GM10847 (cell line): ENCODE results near the gene CACNA2D3.

Experiments used
- POLR2A ChIP-seq: IDR thresholded peaks from 2 replicates; pipeline ENCODE4 v1.6.1; 2011; ENCODE audit not compliant: insufficient read length; ENCODE audit errors: extremely low read depth

The CACNA2D3 gene

GRCh38 chr3:54146506-54147239 is 24.3 kb downstream of the CACNA2D3 start:
- TF ChIP-seq POLR2A, result no peak

DNA sequence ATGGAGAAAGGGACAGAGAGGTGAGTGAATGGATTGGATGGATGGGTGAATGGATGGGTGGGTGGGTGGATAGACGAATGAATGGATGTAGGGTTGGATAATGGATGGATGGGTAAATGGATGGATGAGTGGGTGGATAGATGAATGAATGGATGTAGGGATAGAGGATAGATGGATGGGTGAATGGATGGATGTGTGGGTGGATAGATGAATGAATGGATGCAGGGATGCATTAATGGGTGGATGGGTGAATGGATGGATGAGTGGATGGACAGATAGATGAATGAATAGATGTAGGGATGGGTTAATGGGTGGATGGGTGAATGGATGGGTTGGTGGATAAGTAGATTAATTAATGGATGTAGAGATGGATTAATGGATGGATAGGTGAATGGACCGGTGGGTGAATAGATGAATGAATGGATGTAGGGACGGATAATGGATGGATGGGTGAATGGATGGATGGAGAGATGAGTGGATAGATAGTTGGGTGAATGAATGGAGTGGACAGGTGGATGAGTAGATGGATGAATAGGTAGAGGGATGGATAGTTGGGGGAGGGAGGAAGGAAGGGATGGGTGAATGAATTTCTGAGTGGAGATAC is 28.6 kb downstream of the CACNA2D3 start:
- no peak for TF ChIP-seq POLR2A

GRCh38 chr3:54153477-54153876 is 31.1 kb downstream of the CACNA2D3 start:
- TF ChIP-seq POLR2A, result no peak

- no peak for TF ChIP-seq POLR2A
Measured at GRCh38 chr3:54157860-54158259, 35.5 kb downstream of the CACNA2D3 start.

DNA sequence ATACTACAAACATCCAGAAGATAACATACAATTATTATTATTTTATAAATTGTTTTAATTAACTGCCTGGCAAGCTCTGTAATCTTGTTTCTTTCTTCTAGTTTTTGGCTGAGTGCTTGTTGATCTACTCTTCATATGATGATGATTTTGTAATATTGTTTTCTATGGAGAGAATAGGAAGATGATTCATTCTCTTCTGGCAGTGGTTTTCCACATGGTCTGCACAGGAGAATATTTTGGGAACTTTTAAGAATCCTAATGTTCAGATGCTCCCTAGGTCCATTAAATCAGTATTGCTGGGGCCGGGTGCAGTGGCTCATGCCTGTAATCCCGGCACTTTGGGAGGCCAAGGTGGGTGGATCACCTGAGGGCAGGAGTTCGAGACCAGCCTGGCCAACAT is 37.6 kb downstream of the CACNA2D3 start:
- no peak for TF ChIP-seq POLR2A

- TF ChIP-seq POLR2A, result no peak
Measured at GRCh38 chr3:54163441-54163840, 41.1 kb downstream of the CACNA2D3 start.

DNA sequence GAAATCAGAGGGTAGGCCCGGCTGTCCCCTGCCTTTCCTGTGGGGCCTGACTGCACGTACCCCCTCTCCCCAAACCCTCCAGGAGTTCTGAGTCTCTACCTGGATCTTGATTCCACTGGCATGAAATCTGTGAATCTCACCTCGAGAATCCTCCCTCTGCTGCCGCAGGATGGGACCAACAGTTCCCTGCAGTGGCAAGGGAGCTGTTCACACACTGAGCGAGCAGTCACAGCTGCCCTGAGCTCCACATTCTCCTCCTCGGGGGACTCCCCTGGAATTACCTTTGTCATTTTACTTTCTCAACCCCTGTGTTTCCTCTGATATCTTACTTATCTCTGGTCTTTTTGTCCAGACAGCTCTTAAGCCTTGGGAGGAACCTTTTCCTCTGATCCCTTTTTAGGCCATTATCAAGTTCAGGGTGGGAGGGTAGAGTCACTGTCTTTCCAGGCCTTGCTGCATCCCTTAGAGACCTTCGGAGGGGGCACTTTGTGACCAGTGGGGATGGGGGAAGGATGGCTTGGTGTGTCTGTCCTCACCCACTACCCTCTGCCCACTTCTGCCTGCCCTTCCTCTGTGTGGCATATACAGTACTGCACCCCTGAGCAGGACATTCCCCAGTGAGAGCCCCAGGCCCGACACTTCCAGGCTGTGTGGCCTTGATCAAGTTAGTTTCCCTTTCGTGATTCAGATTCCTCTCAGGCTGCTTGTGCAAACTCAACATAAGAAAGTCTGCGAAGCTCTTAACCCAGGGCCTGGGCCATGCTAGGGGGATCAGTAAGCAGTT is 42.0 kb downstream of the CACNA2D3 start:
- TF ChIP-seq POLR2A, result no peak

GRCh38 chr3:54165865-54166264 is 43.5 kb downstream of the CACNA2D3 start:
- TF ChIP-seq POLR2A, result no peak

DNA sequence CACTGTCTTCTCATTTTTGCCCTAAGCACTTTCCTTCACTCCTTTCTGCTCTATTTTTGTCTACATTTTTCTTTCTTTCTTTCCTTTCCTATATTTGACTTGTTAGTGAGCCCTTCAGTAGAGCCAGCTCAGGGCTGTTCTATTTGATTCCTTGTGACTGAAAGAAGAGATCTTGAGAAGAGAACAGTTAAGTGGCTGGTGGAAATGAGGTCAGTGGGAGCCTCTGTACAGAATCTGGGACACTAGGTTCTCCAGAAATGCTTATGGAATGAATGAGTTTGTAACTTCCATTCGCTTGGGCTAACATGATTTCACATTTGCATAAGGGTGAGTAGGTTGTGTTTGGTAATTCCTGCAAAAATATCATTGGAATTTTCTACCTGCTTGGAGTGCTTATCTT is 45.6 kb downstream of the CACNA2D3 start:
- TF ChIP-seq POLR2A, result no peak

GRCh38 chr3:54168451-54168850 is 46.1 kb downstream of the CACNA2D3 start:
- TF ChIP-seq POLR2A, result no peak

DNA sequence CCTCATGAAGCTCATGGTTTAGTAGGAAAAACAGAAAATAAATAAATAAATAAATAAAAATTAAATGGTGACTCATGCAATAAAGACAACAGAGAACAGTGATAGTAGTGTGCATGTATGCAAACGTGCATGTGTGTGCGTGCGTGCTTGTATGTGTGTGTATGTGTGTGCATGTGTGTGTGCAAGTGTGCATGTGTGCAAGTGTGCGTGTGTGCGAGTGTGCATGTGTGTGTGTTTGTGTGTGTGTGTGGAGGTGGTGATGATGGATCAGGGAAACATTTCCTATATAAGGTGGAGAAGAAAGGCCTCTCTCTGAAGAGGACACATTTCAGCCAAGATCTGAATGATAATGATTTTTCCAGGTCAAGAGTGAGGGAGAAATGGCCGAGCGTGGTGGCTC is 47.2 kb downstream of the CACNA2D3 start:
- TF ChIP-seq POLR2A, result no peak

DNA sequence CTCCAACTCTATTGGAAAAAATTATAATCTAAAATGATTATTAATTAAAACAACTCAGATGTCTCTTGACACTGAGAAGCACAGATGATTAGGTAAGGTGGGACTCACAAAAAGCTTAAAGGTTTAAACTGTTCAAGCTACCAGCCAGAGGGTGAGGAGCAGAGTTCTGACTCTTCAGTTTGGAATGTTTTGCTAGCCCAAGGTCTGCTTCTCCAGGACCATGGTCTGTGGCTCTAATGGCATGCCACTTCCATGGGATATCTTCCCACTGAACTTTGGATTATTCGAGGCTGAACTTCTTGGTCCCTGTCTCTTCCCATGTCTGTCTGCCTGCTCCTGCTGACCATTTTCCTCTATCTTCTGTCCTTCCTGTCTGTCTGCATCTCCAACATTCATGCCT is 49.2 kb downstream of the CACNA2D3 start:
- no peak for TF ChIP-seq POLR2A

GRCh38 chr3:54171951-54172350 is 49.6 kb downstream of the CACNA2D3 start:
- no peak for TF ChIP-seq POLR2A

GRCh38 chr3:54173371-54173770 is 51.0 kb downstream of the CACNA2D3 start:
- TF ChIP-seq POLR2A, result no peak

DNA sequence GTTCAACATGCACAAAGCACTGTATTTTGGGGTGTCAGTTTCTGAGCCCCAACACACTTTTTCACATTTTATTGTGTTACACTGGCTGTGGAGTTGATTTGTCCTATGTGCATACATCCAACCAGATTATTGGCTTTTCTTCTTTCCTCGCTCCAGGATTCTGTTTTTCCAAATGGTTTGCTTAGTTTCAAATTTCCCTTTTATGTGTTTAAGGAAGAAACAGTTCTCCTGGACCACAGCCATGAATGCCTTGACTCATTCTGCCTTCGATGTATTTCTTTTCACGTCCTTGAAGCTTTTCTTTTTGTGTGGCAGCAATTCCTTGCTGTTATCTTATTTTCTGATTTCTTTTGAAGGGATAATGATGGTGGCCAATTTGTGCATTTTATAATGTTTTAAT is 53.8 kb downstream of the CACNA2D3 start:
- TF ChIP-seq POLR2A, result no peak

DNA sequence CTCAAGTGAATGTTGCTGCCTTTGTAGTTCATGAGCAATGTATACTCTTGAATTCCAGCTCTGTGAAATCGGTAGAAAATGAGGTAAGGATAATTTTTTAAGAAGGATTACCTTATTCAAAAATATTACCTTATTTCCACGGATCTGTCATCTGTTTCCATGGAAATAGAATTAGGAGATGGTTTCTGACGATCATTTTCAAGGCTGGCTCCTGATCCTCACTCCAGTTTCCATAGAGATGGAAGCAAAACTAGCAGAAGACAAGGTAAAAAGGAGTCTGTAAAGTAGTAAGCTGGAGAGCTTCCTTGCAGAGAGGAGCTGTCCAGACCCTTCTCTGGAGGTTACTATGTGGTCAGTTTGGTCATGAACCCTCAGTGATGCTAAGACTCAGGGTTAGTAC is 55.5 kb downstream of the CACNA2D3 start:
- no peak for TF ChIP-seq POLR2A
